GM11168 (cell line): Measurements from ENCODE around the gene TNKS2.
"Not testable (repeated sequence)": the region's sequence is repeated elsewhere in the genome, so short reads cannot be mapped to it uniquely, and the experiment has no call there.

Experiments used
- in situ Hi-C: fragments of 300-500 bp; cut with MboI; formaldehyde crosslinking; loops from one replicate; pipeline ENCODE4 v1.12.0; 2022; ENCODE audit warnings: low sequenced_read_pairs; ENCODE audit not compliant: unreplicated experiment

TNKS2 gene

GRCh38 chr10:91788527-91788926 is 9.7 kb upstream of the TNKS2 start:
- in situ Hi-C loops: no loop called here

- in situ Hi-C loops: no loop called here
Observed at GRCh38 chr10:91796331-91797047, 1.7 kb upstream of the TNKS2 start.

DNA sequence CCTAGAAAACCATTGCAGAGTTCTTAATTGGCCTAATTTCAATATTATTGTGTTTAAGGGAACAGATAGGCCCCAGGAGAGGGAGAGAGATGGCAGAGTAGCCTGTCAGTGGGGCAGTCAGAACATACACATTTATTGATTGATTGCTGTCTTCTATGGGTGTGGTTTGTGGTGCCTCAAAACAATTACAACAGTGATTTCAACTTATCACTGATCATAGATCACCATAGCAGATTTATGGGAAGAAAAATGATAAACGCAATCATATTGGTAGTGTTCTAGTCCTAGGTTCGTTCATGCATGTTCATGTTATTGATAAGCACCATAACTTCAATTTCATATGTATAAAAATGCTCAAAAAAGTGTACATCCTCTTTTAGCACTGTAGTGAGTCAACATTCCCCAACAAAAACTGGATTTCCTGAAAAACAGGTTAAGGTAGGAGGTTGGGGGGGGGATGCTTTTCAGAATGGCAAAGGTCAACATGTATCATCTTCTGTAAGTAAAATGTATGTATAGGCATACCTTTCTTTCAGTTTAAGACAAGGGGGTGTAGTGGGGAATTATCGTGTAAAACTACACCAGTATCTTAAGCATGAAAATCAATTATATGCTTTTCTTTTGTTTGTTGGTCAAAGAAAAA is 1.1 kb upstream of the TNKS2 start:
- in situ Hi-C loops: no loop called here

DNA sequence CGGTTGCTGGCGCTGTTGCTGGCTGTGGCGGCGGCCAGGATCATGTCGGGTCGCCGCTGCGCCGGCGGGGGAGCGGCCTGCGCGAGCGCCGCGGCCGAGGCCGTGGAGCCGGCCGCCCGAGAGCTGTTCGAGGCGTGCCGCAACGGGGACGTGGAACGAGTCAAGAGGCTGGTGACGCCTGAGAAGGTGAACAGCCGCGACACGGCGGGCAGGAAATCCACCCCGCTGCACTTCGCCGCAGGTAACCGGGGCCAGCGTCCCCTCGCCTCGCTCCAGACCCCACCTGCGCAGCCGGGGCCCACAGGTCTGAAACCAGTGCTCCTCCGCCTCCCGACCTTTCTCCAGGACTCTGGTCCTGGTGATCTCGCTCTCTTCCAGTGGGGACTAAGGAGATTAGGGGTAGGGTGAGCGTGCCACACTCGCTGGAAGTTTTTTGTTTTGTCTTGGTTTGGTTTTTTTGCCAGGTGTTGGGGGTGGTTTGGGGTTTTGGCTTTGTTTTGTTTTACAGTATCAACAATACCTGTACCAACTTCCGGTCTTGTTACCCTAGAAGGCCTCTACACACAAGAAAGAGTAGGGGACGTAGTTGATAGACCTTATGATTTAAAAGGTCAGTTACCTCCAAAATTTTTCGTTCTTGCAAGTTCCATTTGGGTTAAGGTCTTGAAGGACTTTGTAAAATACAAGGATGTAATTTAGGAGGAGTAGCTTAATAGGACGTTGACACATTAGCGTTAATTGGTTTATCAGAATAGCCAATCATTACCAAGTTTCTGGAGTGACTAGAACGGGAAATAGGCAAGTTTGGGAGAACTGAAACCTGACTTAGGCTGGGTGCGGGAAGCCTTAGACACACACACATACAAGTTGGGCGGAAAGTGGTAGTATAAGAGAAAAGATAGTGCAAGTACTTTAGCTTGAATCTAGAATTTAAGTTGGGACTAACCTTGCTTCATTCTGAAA is 704 bp downstream of the TNKS2 start:
- in situ Hi-C loops: no loop called here

- in situ Hi-C loops: no loop called here
Observed at GRCh38 chr10:91799612-91799975, 1.4 kb downstream of the TNKS2 start.

GRCh38 chr10:91800182-91800581 is 2.0 kb downstream of the TNKS2 start:
- in situ Hi-C loops: no loop called here

DNA sequence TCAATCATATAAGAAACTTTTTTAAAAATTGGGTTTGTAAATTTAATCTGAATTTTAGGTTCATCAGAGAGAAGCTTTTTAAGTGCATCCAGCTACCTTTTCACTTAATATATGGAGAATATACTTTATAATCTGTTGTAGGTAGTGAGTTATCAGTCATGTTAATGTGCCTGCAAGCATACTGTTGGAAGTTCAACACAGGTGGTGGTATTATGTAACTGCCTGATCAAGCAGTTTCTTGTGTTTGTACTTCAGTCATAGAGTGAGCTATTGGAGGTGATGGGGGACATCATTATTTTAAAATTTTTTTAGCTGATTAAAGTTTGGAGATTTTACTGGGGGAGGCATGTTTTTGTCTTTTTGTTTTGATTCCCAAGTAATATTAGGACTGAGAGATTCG is 2.5 kb downstream of the TNKS2 start:
- in situ Hi-C loops: no loop called here

- in situ Hi-C loops: no loop called here
Observed at GRCh38 chr10:91803386-91804125, 5.3 kb downstream of the TNKS2 start.

- in situ Hi-C loops: no loop called here
Observed at GRCh38 chr10:91804126-91804510, 5.9 kb downstream of the TNKS2 start.

DNA sequence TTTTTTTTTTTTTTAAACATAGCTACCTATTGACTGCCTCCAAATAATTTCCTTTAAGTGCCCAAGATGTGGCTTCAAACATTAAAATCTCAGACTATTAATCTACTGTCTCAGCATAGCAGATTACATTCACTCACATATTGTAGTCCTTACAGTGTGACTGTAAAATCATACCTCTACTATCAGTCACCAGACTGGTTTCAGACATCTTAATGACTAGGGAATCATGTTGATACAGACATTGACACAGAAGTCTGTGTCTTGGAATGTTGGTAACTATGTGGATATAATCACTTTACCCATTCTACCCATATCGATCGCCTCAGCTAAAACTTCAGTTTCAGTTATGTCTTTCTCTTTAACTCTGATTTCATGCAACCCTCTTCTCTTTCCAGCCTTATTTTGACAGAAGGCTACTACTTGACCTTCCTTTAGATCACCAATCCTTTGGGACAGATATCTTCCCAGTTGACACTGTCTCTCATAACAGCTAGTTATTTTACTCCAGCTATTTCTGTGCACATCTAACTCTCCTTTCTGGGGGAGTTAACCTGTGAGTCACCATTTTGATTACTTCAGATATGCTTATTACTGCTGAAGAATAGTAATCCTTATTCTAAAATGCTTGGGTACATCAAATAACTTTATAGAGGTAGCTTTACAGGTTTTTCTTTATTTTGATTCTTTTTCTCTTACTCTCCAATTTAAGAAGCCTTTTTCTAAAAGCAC is 7.0 kb downstream of the TNKS2 start:
- in situ Hi-C loops: no loop called here

DNA sequence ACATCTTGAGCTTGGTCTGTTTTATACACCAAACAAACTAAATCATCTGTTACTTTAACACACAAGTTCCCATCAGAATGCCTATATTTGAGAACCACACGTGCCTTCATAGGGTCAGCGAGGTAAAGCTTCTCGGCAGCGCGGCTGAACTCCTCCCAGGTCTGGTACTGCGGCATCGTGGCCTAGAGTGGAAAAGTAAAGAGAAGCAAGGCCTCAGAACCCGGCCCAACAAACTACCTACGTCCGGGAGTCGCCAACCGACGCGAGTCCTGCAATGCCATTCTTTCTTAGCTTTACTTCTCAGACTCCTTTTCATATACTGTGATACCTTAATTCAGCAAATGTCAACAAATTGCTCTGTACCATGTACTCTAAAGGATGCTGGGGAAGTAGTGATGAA is 9.0 kb downstream of the TNKS2 start:
- in situ Hi-C loops: not testable (repeated sequence)

DNA sequence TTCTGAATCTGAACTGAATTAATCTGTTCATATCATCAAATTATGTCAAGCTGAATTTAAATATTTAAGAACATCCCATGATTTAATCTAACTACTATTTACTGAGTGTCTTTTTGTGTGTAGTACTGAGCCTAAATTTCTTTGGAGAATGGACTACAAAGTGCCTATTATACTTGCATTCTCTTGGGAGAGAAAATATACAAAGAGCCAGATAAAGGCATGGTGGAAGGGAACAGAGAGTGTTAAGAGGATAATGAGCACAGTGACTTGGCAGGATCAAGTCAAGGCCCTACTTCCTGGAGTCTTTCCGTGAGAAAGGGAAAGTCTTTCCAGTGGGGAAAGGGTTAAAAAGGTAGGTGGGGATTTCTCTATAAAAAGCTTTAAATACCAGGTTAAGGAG is 15.0 kb downstream of the TNKS2 start:
- in situ Hi-C loops: no loop called here

DNA sequence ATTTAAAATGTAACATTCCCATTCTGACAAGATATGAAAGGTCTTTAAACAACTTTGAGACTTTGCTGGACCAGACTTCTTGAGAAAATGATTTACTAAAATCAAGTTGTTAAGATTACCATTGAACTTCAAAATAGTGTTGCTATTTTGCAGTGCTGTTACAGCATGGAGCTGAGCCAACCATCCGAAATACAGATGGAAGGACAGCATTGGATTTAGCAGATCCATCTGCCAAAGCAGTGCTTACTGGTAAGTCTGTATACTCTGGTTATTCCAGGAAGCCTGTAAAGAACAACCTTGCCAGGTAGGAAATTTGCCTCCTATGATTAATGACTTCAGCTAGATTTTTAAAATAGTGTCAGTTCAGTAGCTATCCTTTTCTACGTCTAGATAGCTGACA is 18.8 kb downstream of the TNKS2 start:
- in situ Hi-C loops: no loop called here

DNA sequence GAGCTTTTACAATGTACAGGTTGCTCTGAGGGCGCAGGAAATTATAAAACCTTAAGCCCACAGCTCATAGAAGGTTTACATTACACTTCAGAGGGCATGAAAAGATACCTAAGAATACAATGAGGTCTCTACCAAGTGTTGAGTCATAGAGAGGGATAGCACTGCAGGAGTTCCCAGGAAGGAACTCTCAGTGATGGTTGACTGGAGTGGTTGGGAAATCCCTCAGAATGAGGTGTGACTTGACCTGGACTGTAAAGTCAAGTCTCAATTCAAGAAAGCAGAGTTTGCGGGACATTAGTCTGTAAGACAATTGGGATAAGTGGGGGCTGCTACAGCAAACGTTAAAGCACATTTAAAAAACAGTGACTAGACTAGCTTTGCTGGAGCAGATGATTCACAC is 21.9 kb downstream of the TNKS2 start:
- in situ Hi-C loops: no loop called here

- in situ Hi-C loops: no loop called here
Observed at GRCh38 chr10:91824076-91824475, 25.9 kb downstream of the TNKS2 start.

DNA sequence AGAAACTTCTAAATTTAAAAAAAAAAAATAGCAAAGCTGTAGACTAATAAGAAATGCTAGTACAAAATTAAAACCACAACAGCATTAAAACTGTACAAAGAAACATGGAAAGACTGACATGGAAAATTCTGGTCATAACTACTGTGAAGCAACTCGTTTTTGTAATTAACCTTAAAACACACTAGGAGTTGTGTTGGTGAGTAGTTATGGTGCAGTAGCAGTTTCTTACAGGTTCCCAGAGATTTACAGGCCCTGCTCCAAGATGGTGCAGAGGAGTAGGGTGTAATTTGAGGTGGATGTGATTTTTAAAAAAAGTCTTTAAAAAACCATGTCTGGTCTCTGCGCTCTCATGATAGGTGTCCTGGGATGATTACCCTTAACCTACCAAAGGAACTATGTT is 31.0 kb downstream of the TNKS2 start:
- in situ Hi-C loops: no loop called here

DNA sequence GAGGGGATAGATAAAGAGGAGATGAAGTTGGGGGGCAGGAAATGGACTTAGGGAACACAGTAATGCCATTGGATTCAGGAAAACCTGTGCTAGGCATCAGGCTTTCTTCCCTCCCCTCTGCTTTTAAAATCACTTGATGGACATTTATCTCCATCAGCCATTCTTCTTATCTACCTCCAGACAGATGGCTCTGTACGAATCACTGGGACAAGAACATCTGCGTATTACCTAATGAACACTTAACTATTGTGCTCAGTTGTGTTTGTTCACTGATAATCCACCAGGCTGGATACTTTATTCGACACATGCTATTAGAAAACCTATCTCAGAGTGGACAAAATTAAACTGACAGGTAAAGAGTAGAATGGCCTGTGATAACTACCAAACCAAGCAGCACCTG is 40.0 kb downstream of the TNKS2 start:
- in situ Hi-C loops: no loop called here

- in situ Hi-C loops: no loop called here
Observed at GRCh38 chr10:91843083-91843482, 44.9 kb downstream of the TNKS2 start.

GRCh38 chr10:91856637-91857036 is 58.4 kb downstream of the TNKS2 start:
- in situ Hi-C loops: no loop called here

DNA sequence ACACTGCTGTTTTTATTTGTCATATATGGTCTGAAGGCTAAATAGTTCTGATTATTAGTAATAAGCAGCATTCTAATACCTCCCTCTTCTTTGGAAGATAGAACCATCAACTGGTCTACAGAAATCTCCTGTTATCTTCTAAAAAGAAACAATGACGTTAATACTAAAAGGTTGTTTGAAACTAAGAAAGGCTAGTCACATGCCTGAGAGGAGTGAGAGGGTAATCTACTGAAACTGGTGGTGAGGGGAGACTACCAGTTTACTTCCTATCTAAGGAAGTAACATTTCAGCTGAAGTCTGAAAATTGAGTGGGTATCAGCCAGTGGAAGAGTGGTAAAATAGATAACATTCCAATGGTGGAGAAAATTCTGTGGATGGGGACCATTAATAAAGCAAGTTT is 62.7 kb downstream of the TNKS2 start:
- in situ Hi-C loops: no loop called here
